ENCODE measurements around the gene E2F1. TPM values are rescaled to one million over a fixed set of nuclear protein-coding genes. Genes with fewer than 3 reads are reported as not detected.

E2F1 gene
- total RNA-seq, 1 donor from 2014 or later: 66.0 TPM

GRCh38 chr20:33653900-33654596 is 32.1 kb downstream of the E2F1 start:
- no peak for DNase-seq
- Mint-ChIP-seq H3K27me3 (ENCODE audit: unreplicated experiment) (peaks cover 20% of the 10 kb centered on the region), H3K4me1 (ENCODE audit: low read depth, unreplicated experiment) (peaks cover 46% of the 10 kb centered on the region), H3K9me3 (ENCODE audit: unreplicated experiment) (peaks cover 30% of the 10 kb centered on the region), H3K4me3 (ENCODE audit: unreplicated experiment) (no peak overlapping the region), H3K27ac (ENCODE audit: unreplicated experiment) (peak overlapping the region; percentile 31), H3K36me3 (ENCODE audit: unreplicated experiment) (no peaks in the 10 kb centered on the region)
- no peak for TF ChIP-seq CTCF (IDR thresholded peaks at IDR 0.05; ENCODE audit: partially characterized antibody, unreplicated experiment)

- Mint-ChIP-seq H3K27me3 (ENCODE audit: unreplicated experiment) (peaks cover 18% of the 10 kb centered on the region), H3K9me3 (ENCODE audit: unreplicated experiment) (peaks cover 32% of the 10 kb centered on the region), H3K27ac (ENCODE audit: unreplicated experiment) (peak overlapping the region; percentile 31), H3K4me3 (ENCODE audit: unreplicated experiment) (no peak overlapping the region), H3K36me3 (ENCODE audit: unreplicated experiment) (no peaks in the 10 kb centered on the region), H3K4me1 (ENCODE audit: low read depth, unreplicated experiment) (peaks cover 52% of the 10 kb centered on the region)
- DNase-seq: peak; percentile 84
- peak; percentile 84 for TF ChIP-seq CTCF (IDR thresholded peaks at IDR 0.05; ENCODE audit: partially characterized antibody, unreplicated experiment)
Measured at GRCh38 chr20:33653218-33653899, 32.8 kb downstream of the E2F1 start.

- H3K4me3 Mint-ChIP-seq (ENCODE audit: unreplicated experiment): peak overlapping the region; percentile 67
- no peaks in the 10 kb centered on the region for H3K36me3 Mint-ChIP-seq (ENCODE audit: unreplicated experiment)
- H3K9me3 Mint-ChIP-seq (ENCODE audit: unreplicated experiment): peaks cover 32% of the 10 kb centered on the region
- DNase-seq: no peak
- peak overlapping the region; percentile 88 for H3K27ac Mint-ChIP-seq (ENCODE audit: unreplicated experiment)
- peaks cover 55% of the 10 kb centered on the region for H3K4me1 Mint-ChIP-seq (ENCODE audit: low read depth, unreplicated experiment)
- H3K27me3 Mint-ChIP-seq (ENCODE audit: unreplicated experiment): peaks cover 21% of the 10 kb centered on the region
- no peak for TF ChIP-seq CTCF (IDR thresholded peaks at IDR 0.05; ENCODE audit: partially characterized antibody, unreplicated experiment)
Measured at GRCh38 chr20:33651562-33652048, 34.6 kb downstream of the E2F1 start.

- Mint-ChIP-seq H3K9me3 (ENCODE audit: unreplicated experiment) (peaks cover 35% of the 10 kb centered on the region), H3K4me3 (ENCODE audit: unreplicated experiment) (peak overlapping the region; percentile 67), H3K27me3 (ENCODE audit: unreplicated experiment) (peaks cover 21% of the 10 kb centered on the region), H3K36me3 (ENCODE audit: unreplicated experiment) (no peaks in the 10 kb centered on the region), H3K27ac (ENCODE audit: unreplicated experiment) (peak overlapping the region; percentile 88), H3K4me1 (ENCODE audit: low read depth, unreplicated experiment) (peaks cover 57% of the 10 kb centered on the region)
- TF ChIP-seq CTCF (IDR thresholded peaks at IDR 0.05; ENCODE audit: partially characterized antibody, unreplicated experiment): no peak
- no peak for DNase-seq
Measured at GRCh38 chr20:33650753-33651561, 35.2 kb downstream of the E2F1 start.

All from glutamatergic neuron (in vitro differentiated cells).